Cardiac fibroblast (primary cell): Measurements from ENCODE around the gene TMEM131.

Source experiments
- DNase-seq, 2 donors: peaks; one replicate each; pipeline versions ENCODE4 v3.0.0 to v3.0.0-alpha.2; 2010; ENCODE audit warnings: low read depth in 2 of 2
- H3K4me3 ChIP-seq, 2 donors: replicated peaks in 1 of 2; 1 replicate in 1 of 2; 2 replicates in 1 of 2; pipeline ENCODE4 v1.5.1; 2011; ENCODE audit warnings: low read depth in 2 of 2, low read length in 2 of 2, mild to moderate bottlenecking in 2 of 2, moderate library complexity in 1 of 2
- TF ChIP-seq, protein P1 (sequence below): IDR thresholded peaks from one replicate; pipeline ENCODE4 v1.5.1; 2011; ENCODE audit warnings: low read depth, mild to moderate bottlenecking, low read length, inconsistent platforms

Gene TMEM131

DNA sequence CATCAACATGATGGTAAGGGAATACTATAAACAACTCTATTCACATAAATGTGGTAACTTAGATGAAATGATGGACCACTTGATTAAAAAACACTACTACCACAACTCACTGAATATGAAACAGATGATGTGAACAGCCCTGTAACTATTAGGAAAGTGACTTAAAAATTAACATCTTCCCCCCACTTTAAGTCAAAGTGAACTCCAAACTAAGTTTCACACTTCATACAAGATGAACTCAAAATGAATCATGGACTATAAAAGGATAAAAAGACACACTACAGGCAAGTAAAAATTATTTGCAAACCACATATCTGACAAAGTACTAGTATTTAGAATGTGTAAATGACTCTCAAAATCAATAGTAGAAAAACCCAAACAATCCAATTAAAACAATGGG lies 210.8 kb downstream of the TMEM131 start:
- TF ChIP-seq, protein P1, sequence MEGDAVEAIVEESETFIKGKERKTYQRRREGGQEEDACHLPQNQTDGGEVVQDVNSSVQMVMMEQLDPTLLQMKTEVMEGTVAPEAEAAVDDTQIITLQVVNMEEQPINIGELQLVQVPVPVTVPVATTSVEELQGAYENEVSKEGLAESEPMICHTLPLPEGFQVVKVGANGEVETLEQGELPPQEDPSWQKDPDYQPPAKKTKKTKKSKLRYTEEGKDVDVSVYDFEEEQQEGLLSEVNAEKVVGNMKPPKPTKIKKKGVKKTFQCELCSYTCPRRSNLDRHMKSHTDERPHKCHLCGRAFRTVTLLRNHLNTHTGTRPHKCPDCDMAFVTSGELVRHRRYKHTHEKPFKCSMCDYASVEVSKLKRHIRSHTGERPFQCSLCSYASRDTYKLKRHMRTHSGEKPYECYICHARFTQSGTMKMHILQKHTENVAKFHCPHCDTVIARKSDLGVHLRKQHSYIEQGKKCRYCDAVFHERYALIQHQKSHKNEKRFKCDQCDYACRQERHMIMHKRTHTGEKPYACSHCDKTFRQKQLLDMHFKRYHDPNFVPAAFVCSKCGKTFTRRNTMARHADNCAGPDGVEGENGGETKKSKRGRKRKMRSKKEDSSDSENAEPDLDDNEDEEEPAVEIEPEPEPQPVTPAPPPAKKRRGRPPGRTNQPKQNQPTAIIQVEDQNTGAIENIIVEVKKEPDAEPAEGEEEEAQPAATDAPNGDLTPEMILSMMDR = no peak
- no peak overlapping the region for H3K4me3 ChIP-seq
- DNase-seq = no peak

DNA sequence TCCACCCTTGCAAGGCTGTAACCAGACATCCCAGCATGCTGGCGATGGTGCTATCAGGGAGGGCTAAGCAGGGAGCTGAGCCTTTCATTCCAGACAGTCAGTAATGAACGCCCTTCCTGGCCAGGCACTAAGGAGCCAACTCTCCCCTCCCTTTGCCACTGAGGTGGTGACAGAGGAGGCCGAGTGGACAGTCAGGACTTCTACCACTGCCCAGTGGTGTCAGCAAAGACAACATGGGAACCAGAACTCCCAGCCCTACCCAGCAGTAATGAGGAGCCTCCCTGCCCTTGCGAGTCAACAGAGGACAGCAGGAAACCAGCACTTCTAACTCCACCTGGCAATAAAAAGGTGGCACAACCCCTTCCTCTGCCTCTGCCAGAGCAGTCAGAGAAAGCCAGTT lies 213.8 kb downstream of the TMEM131 start:
- no peak overlapping the region for H3K4me3 ChIP-seq
- TF ChIP-seq, protein P1 = no peak
- no peak for DNase-seq

DNA sequence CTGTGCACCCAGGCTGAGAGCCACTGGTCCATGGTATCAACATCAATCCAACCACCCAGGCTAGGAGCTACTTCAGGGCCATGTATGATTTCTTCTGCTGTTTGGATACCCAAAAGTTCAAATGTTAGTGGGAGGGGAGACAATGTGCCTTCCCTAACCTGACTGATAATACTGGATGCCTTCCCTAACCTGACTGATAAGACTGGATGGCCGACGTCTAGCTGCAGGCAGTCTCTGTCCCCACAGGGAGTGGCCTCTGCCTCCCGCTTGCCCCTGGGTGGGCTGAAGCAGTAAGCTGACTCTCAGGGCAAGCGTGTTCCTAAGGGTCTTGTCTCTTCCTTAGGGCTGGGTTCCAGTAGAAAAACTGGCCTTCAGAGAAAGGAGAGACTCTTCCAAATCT lies 216.6 kb downstream of the TMEM131 start:
- H3K4me3 ChIP-seq = no peak overlapping the region
- TF ChIP-seq, protein P1 = no peak
- DNase-seq = no peak

DNA sequence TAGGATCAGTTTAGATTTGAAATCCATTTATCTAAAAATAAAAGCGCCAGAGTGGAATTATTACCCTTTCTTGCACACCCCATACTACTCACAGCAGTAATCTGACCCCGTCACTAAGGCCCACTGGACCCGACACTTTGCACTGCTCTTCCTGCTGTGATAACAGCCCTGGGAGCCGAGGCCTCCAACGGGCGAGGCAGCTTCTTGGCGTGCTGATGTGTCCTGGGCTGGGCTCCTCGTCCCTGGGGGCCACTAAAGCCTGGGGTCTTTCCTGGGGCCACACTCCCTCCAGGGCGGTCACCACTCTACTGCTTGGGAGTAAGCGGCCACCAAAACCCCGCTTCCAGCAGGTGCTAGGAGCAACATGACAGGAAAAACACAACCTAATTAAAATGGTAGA lies 220.7 kb downstream of the TMEM131 start:
- DNase-seq = no peak
- TF ChIP-seq, protein P1 = no peak

DNA sequence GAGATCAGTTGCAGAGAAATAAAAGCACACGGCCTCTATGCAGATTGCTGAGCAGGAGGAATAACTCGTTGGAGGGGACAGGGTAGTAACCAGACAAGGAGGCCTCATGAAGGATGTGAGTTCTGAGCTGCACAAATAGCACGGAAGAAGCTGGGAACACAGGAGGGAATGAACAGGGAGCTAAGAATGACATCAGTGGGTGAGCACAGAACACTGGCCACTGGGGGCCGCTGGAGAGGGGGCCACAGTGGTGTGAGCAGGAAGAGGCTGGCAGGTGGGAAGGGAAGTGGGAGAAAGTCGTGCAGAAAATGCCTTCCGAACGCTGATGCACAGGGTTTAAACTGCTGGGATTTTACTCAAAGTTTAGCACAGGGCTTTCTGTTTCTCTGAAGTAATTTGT lies 221.3 kb downstream of the TMEM131 start:
- peak; percentile 14 to 29 for DNase-seq
- no peak overlapping the region for H3K4me3 ChIP-seq
- TF ChIP-seq, protein P1 = peak; percentile 54

More for the DNA sequence above, 220.7 kb downstream of the TMEM131 start:
- no peak overlapping the region for H3K4me3 ChIP-seq

DNA sequence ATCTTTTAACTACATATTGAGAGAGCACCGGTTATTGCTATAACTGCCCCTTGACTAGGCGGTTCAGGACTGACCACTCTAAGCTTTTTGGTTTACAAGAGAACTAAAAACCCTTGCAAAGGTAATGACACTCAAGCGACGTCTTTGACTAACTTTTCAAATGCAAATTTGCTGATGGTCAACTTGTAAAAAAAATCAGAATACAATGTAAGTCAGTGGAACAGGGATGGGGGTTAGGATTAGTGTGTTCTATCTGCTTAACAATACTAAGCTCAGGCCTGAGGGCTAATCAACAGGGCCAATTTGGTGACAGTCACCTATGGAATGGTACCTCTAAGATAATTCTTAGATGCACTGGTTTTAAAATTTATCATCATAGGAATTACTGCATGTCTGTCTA lies 225.3 kb downstream of the TMEM131 start:
- TF ChIP-seq, protein P1 = no peak
- H3K4me3 ChIP-seq = no peak overlapping the region
- DNase-seq = no peak

DNA sequence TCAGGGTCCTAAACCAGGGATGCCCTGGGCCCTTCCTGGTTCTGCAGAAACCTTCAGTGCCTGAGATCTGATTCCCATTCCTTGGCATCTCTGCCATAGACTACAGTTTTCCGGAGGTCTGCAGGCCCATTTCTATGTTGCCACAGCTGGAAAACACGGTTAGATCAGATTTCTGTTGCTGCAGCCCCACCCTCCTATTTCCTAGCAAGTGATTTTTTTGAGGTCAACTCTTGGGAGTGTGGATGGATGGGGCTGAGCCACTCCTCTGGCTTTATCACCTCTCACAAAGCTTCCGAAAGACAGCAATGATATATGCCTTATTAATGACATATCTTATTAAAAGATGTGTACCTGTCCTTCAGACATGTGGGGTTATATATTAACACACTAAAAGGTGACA lies 226.0 kb downstream of the TMEM131 start:
- H3K4me3 ChIP-seq = no peak overlapping the region
- TF ChIP-seq, protein P1 = no peak
- DNase-seq = no peak
